ENCODE results near the gene HDAC7. TPM values are rescaled to one million over a fixed set of nuclear protein-coding genes. Genes with fewer than 3 reads are reported as not detected.

HDAC7 gene
- total and polyA plus RNA-seq, 2 of the 13 experiments (the other 11 are each of a cell fraction or from before 2014, with no cell fraction given) = 4.6 to 10.8 TPM

DNA sequence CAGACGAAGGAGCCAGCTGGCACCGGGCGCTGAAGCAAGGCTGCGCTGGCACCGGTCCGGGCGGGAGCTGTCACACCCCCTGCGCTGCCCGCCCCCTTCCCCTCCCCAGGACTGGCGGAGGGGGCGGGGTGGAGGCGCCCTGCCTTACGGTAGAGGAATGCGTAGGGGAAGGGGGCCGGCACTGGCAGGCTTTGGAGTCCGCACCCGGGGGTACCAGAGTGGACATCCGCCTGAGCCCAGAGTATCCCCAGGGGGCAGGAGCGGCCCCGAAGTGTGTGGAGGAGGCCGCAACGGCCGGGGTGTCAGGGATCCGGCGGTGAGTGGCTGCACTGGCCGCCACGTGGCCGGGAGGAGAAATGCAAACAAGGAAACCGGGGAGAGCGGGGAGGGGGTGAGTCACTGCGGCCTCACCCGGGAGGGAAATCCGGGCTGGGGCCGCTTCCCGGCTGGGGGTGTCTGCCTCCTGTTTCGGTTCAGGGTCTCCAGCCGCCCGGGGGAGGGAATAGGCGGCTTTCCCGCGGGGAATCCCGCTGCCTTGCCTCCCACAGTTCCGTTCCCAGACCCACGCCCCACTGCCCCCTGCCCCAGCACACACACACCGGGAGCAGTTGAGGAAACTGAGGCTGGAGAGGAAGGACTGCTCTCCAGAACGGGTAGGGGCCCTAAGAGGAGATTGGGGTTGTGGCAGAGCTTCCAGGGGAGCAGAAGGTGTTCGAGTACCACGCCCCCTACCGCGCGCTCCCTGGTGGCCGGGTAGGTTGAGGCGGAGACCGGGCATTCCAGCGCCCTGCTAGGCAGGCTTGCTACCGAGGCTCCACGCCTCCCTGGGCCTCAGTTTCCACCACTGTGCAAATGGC is 60.6 kb downstream of the HDAC7 start, which contains the start of gene RAPGEF3 (continued):
- TF ChIP-seq RAD51 (IDR thresholded peaks at IDR 0.05; ENCODE audit: borderline replicate concordance) = no peak
- no peak for TF ChIP-seq RBM22 (optimal IDR thresholded peaks at IDR 0.05; ENCODE audit: low read length)
- TF ChIP-seq ZNF124 (CRISPR knock-in tag; IDR thresholded peaks at IDR 0.05) = no peak
- TF ChIP-seq NONO (IDR thresholded peaks at IDR 0.05) = no peak
- no peak for TF ChIP-seq NONO (CRISPR knock-in tag; conservative IDR thresholded peaks at IDR 0.05)
- TF ChIP-seq ELF4 (CRISPR knock-in tag; IDR thresholded peaks at IDR 0.05; ENCODE audit: borderline replicate concordance) = no peak
- TF ChIP-seq SNRNP70 (IDR thresholded peaks at IDR 0.05; ENCODE audit: low read depth, low read length) = no peak
- TF ChIP-seq ZNF616 (CRISPR knock-in tag; IDR thresholded peaks at IDR 0.05; ENCODE audit: low read depth) = no peak
- TF ChIP-seq CREM (IDR thresholded peaks at IDR 0.05) = no peak
- TF ChIP-seq CREM (CRISPR knock-in tag; IDR thresholded peaks at IDR 0.05) = no peak
- 0 out of 2 replicates have a peak, but pooled peaks have one; percentile 51 for TF ChIP-seq ZNF547 (CRISPR knock-in tag; IDR thresholded peaks at IDR 0.05)
- TF ChIP-seq FOXC1 (CRISPR knock-in tag; IDR thresholded peaks at IDR 0.05; ENCODE audit: borderline replicate concordance) = 0 out of 2 replicates have a peak, but pooled peaks have one; percentile 37
- no peak for TF ChIP-seq ZNF510 (CRISPR knock-in tag; IDR thresholded peaks at IDR 0.05; ENCODE audit: low read depth)
- no peak for TF ChIP-seq ZFAT (CRISPR knock-in tag; conservative IDR thresholded peaks at IDR 0.05)
- TF ChIP-seq, protein P1, sequence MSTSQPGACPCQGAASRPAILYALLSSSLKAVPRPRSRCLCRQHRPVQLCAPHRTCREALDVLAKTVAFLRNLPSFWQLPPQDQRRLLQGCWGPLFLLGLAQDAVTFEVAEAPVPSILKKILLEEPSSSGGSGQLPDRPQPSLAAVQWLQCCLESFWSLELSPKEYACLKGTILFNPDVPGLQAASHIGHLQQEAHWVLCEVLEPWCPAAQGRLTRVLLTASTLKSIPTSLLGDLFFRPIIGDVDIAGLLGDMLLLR (CRISPR knock-in tag; IDR thresholded peaks at IDR 0.05) = no peak; the same call in 1 of the 2 replicates
- no peak for TF ChIP-seq DPF2 (CRISPR knock-in tag; IDR thresholded peaks at IDR 0.05; ENCODE audit: borderline replicate concordance, low read depth)
- no peak for TF ChIP-seq ZNF775 (CRISPR knock-in tag; IDR thresholded peaks at IDR 0.05; ENCODE audit: borderline replicate concordance)
- TF ChIP-seq KLF9 (CRISPR knock-in tag; IDR thresholded peaks at IDR 0.05; ENCODE audit: low read depth) = no peak
- TF ChIP-seq TRIM24 (CRISPR knock-in tag; IDR thresholded peaks at IDR 0.05) = no peak
- no peak for TF ChIP-seq POLR2AphosphoS2 (IDR thresholded peaks at IDR 0.05; ENCODE audit: low read depth, low read length)
- TF ChIP-seq, protein P2, sequence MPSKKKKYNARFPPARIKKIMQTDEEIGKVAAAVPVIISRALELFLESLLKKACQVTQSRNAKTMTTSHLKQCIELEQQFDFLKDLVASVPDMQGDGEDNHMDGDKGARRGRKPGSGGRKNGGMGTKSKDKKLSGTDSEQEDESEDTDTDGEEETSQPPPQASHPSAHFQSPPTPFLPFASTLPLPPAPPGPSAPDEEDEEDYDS (CRISPR knock-in tag; IDR thresholded peaks at IDR 0.05) = no peak
- no peak for TF ChIP-seq SP4 (CRISPR knock-in tag; IDR thresholded peaks at IDR 0.05)
- no peak for TF ChIP-seq MBD4 (IDR thresholded peaks at IDR 0.05; ENCODE audit: borderline replicate concordance, low read length)
- TF ChIP-seq, protein P3, sequence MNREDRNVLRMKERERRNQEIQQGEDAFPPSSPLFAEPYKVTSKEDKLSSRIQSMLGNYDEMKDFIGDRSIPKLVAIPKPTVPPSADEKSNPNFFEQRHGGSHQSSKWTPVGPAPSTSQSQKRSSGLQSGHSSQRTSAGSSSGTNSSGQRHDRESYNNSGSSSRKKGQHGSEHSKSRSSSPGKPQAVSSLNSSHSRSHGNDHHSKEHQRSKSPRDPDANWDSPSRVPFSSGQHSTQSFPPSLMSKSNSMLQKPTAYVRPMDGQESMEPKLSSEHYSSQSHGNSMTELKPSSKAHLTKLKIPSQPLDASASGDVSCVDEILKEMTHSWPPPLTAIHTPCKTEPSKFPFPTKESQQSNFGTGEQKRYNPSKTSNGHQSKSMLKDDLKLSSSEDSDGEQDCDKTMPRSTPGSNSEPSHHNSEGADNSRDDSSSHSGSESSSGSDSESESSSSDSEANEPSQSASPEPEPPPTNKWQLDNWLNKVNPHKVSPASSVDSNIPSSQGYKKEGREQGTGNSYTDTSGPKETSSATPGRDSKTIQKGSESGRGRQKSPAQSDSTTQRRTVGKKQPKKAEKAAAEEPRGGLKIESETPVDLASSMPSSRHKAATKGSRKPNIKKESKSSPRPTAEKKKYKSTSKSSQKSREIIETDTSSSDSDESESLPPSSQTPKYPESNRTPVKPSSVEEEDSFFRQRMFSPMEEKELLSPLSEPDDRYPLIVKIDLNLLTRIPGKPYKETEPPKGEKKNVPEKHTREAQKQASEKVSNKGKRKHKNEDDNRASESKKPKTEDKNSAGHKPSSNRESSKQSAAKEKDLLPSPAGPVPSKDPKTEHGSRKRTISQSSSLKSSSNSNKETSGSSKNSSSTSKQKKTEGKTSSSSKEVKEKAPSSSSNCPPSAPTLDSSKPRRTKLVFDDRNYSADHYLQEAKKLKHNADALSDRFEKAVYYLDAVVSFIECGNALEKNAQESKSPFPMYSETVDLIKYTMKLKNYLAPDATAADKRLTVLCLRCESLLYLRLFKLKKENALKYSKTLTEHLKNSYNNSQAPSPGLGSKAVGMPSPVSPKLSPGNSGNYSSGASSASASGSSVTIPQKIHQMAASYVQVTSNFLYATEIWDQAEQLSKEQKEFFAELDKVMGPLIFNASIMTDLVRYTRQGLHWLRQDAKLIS (CRISPR knock-in tag; IDR thresholded peaks at IDR 0.05) = no peak
- TF ChIP-seq, protein P4, sequence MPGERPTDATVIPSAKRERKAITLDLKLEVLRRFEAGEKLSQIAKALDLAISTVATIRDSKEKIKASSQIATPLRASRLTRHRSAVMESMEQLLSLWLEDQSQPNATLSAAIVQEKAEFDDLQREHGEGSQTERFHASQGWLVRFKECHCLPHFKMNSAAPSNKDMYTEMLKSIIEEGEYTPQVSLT (CRISPR knock-in tag; IDR thresholded peaks at IDR 0.05; ENCODE audit: borderline replicate concordance, low read depth) = no peak
- TF ChIP-seq ZSCAN31 (CRISPR knock-in tag; IDR thresholded peaks at IDR 0.05; ENCODE audit: low read depth) = peak; percentile 33; the same call in 1 of the 2 replicates
- peak; percentile 18; the same call in 1 of the 2 replicates for TF ChIP-seq RXRA (CRISPR knock-in tag; IDR thresholded peaks at IDR 0.05)
- no peak for TF ChIP-seq PLRG1 (conservative IDR thresholded peaks at IDR 0.05)

Data from HepG2 (cell line).